ENCODE data around the gene TRAPPC1. TPM values are rescaled to one million over a fixed set of nuclear protein-coding genes. Genes with fewer than 3 reads are reported as not detected.

Gene TRAPPC1
- total RNA-seq, 1 experiment from 2014 or later: 75.5 TPM

- no peaks in the 10 kb centered on the region for H3K36me3 ChIP-seq (ENCODE audit: control insufficient read depth, insufficient read depth, low read length)
- Mint-ChIP-seq H3K4me1 (ENCODE audit: low read depth, unreplicated experiment) (peaks cover 6% of the 10 kb centered on the region), H3K27me3 (ENCODE audit: insufficient read depth, unreplicated experiment) (no peaks in the 10 kb centered on the region), H3K27ac (ENCODE audit: unreplicated experiment) (no peak overlapping the region), H3K4me3 (ENCODE audit: unreplicated experiment) (no peak overlapping the region), H3K36me3 (ENCODE audit: insufficient read depth, unreplicated experiment) (peaks cover 20% of the 10 kb centered on the region), H3K9me3 (ENCODE audit: unreplicated experiment) (no peaks in the 10 kb centered on the region)
- H3K4me3 ChIP-seq (ENCODE audit: low read depth, low read length): no peak overlapping the region
- TF ChIP-seq, protein P1, sequence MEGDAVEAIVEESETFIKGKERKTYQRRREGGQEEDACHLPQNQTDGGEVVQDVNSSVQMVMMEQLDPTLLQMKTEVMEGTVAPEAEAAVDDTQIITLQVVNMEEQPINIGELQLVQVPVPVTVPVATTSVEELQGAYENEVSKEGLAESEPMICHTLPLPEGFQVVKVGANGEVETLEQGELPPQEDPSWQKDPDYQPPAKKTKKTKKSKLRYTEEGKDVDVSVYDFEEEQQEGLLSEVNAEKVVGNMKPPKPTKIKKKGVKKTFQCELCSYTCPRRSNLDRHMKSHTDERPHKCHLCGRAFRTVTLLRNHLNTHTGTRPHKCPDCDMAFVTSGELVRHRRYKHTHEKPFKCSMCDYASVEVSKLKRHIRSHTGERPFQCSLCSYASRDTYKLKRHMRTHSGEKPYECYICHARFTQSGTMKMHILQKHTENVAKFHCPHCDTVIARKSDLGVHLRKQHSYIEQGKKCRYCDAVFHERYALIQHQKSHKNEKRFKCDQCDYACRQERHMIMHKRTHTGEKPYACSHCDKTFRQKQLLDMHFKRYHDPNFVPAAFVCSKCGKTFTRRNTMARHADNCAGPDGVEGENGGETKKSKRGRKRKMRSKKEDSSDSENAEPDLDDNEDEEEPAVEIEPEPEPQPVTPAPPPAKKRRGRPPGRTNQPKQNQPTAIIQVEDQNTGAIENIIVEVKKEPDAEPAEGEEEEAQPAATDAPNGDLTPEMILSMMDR (IDR thresholded peaks at IDR 0.05; ENCODE audit: insufficient read depth in 1 of 2, low read depth in 1 of 2, low read length in 1 of 2, severe bottlenecking in 1 of 2, unreplicated experiment in 1 of 2): no peak
- H3K27me3 ChIP-seq (replicated peaks; ENCODE audit: control insufficient read depth, insufficient read depth, low read length): no peaks in the 10 kb centered on the region
- POLR2A ChIA-PET: no interaction called here
- no peaks in the 10 kb centered on the region for H3K4me1 ChIP-seq
- DNase-seq: no peak
- intact Hi-C loops (cut with micrococcal nuclease; ENCODE audit: unreplicated experiment): no loop called here
- BruUV-seq (replicated peaks): TSS peak; percentile 49
- CTCF ChIA-PET: no interaction called here
- H3K9me3 ChIP-seq: no peaks in the 10 kb centered on the region
These were observed 37.5 kb downstream of the TRAPPC1 start for GRCh38 chr17:7894226-7894625.

- Mint-ChIP-seq H3K4me3 (ENCODE audit: unreplicated experiment) (no peak overlapping the region), H3K27ac (ENCODE audit: unreplicated experiment) (no peak overlapping the region), H3K4me1 (ENCODE audit: low read depth, unreplicated experiment) (peaks cover 6% of the 10 kb centered on the region), H3K27me3 (ENCODE audit: insufficient read depth, unreplicated experiment) (no peaks in the 10 kb centered on the region), H3K9me3 (ENCODE audit: unreplicated experiment) (no peaks in the 10 kb centered on the region), H3K36me3 (ENCODE audit: insufficient read depth, unreplicated experiment) (peaks cover 20% of the 10 kb centered on the region)
- no peak for DNase-seq
- CTCF ChIA-PET: no interaction called here
- POLR2A ChIA-PET: no interaction called here
- no peaks in the 10 kb centered on the region for H3K9me3 ChIP-seq
- no TSS peak for BruUV-seq (replicated peaks)
- H3K36me3 ChIP-seq (ENCODE audit: control insufficient read depth, insufficient read depth, low read length): no peaks in the 10 kb centered on the region
- no peaks in the 10 kb centered on the region for H3K27me3 ChIP-seq (replicated peaks; ENCODE audit: control insufficient read depth, insufficient read depth, low read length)
- no peaks in the 10 kb centered on the region; the same call in 1 of the 2 replicates for H3K4me1 ChIP-seq
- intact Hi-C loops (cut with micrococcal nuclease; ENCODE audit: unreplicated experiment): no loop called here
- TF ChIP-seq, protein P1 (IDR thresholded peaks at IDR 0.05; ENCODE audit: insufficient read depth in 1 of 2, low read depth in 1 of 2, low read length in 1 of 2, severe bottlenecking in 1 of 2, unreplicated experiment in 1 of 2): no peak
- no peak overlapping the region for H3K4me3 ChIP-seq (ENCODE audit: low read depth, low read length)
These were observed 38.4 kb downstream of the TRAPPC1 start for GRCh38 chr17:7893187-7893880.

- Histone ChIP-seq H3K36me3 (ENCODE audit: control insufficient read depth, insufficient read depth, low read length) (no peaks in the 10 kb centered on the region), H3K4me1 (no peaks in the 10 kb centered on the region; the same call in 1 of the 2 replicates), H3K27me3 (replicated peaks; ENCODE audit: control insufficient read depth, insufficient read depth, low read length) (no peaks in the 10 kb centered on the region), H3K9me3 (no peaks in the 10 kb centered on the region), H3K4me3 (ENCODE audit: low read depth, low read length) (no peak overlapping the region)
- ChIA-PET CTCF (no interaction called here), POLR2A (no interaction called here)
- Mint-ChIP-seq H3K9me3 (ENCODE audit: unreplicated experiment) (no peaks in the 10 kb centered on the region), H3K27me3 (ENCODE audit: insufficient read depth, unreplicated experiment) (no peaks in the 10 kb centered on the region), H3K4me3 (ENCODE audit: unreplicated experiment) (no peak overlapping the region), H3K4me1 (ENCODE audit: low read depth, unreplicated experiment) (no peaks in the 10 kb centered on the region), H3K27ac (ENCODE audit: unreplicated experiment) (no peak overlapping the region), H3K36me3 (ENCODE audit: insufficient read depth, unreplicated experiment) (peaks cover 13% of the 10 kb centered on the region)
- no TSS peak for BruUV-seq (replicated peaks)
- TF ChIP-seq, protein P1 (IDR thresholded peaks at IDR 0.05; ENCODE audit: insufficient read depth in 1 of 2, low read depth in 1 of 2, low read length in 1 of 2, severe bottlenecking in 1 of 2, unreplicated experiment in 1 of 2): no peak
- intact Hi-C loops (cut with micrococcal nuclease; ENCODE audit: unreplicated experiment): loop anchor here (2.0 kb wide), 1 partner anchor 27 kb away; no protein-coding TSS in a partner anchor
- no peak for DNase-seq
These were observed 42.4 kb downstream of the TRAPPC1 start for GRCh38 chr17:7889166-7889955.

Data from Caco-2 (cell line).